ENCODE results near the gene MTG2.
"Not testable (repeated sequence)": the region's sequence is repeated elsewhere in the genome, so short reads cannot be mapped to it uniquely, and the experiment has no call there.

The MTG2 gene

GRCh38 chr20:62146019-62146755 is 36.6 kb upstream of the MTG2 start:
- DNase-seq (ENCODE audit: low read depth in 2 of 2), result no peak

GRCh38 chr20:62147125-62147524 is 35.7 kb upstream of the MTG2 start:
- DNase-seq (ENCODE audit: low read depth in 2 of 2), result no peak

- DNase-seq (ENCODE audit: low read depth in 2 of 2), result no peak
Observed at GRCh38 chr20:62147528-62147927, 35.3 kb upstream of the MTG2 start.

- not testable (repeated sequence) for DNase-seq (ENCODE audit: low read depth in 2 of 2)
Observed at GRCh38 chr20:62148383-62148782, 34.4 kb upstream of the MTG2 start.

GRCh38 chr20:62148908-62149314 is 33.9 kb upstream of the MTG2 start:
- no peak for DNase-seq (ENCODE audit: low read depth in 2 of 2)

- no peak for DNase-seq (ENCODE audit: low read depth in 2 of 2)
Observed at GRCh38 chr20:62149532-62150309, 33.1 kb upstream of the MTG2 start.

- DNase-seq (ENCODE audit: low read depth in 2 of 2), result no peak
Observed at GRCh38 chr20:62150310-62150575, 32.6 kb upstream of the MTG2 start.

GRCh38 chr20:62151225-62151624 is 31.6 kb upstream of the MTG2 start:
- no peak for DNase-seq (ENCODE audit: low read depth in 2 of 2)

- no peak for DNase-seq (ENCODE audit: low read depth in 2 of 2)
Observed at GRCh38 chr20:62151835-62152364, 30.9 kb upstream of the MTG2 start.

GRCh38 chr20:62155428-62156253 is 27.2 kb upstream of the MTG2 start:
- DNase-seq (ENCODE audit: low read depth in 2 of 2), result no peak

GRCh38 chr20:62156254-62156556 is 26.6 kb upstream of the MTG2 start:
- no peak for DNase-seq (ENCODE audit: low read depth in 2 of 2)

- DNase-seq (ENCODE audit: low read depth in 2 of 2), result no peak
Observed at GRCh38 chr20:62156592-62157386, 26.0 kb upstream of the MTG2 start.

GRCh38 chr20:62157387-62158087 is 25.3 kb upstream of the MTG2 start:
- DNase-seq (ENCODE audit: low read depth in 2 of 2), result no peak

- DNase-seq (ENCODE audit: low read depth in 2 of 2), result no peak
Observed at GRCh38 chr20:62158088-62158400, 24.8 kb upstream of the MTG2 start.

- DNase-seq (ENCODE audit: low read depth in 2 of 2), result no peak
Observed at GRCh38 chr20:62158541-62158940, 24.3 kb upstream of the MTG2 start.

GRCh38 chr20:62159052-62159451 is 23.8 kb upstream of the MTG2 start:
- DNase-seq (ENCODE audit: low read depth in 2 of 2), result no peak

- DNase-seq (ENCODE audit: low read depth in 2 of 2), result no peak
Observed at GRCh38 chr20:62159839-62160238, 23.0 kb upstream of the MTG2 start.

- no peak for DNase-seq (ENCODE audit: low read depth in 2 of 2)
Observed at GRCh38 chr20:62160253-62160652, 22.6 kb upstream of the MTG2 start.

GRCh38 chr20:62160876-62161275 is 22.0 kb upstream of the MTG2 start:
- no peak for DNase-seq (ENCODE audit: low read depth in 2 of 2)

- DNase-seq (ENCODE audit: low read depth in 2 of 2), result no peak
Observed at GRCh38 chr20:62161347-62161746, 21.5 kb upstream of the MTG2 start.

- DNase-seq (ENCODE audit: low read depth in 2 of 2), result no peak
Observed at GRCh38 chr20:62162765-62163484, 19.9 kb upstream of the MTG2 start.

Data from fibroblast of skin of left biceps (primary cell).